Kidney glomerular epithelial cell (primary cell): ENCODE measurements around the gene CLDN2.
A peak's percentile ranks its signal among the peaks of the same experiment; 100 is the strongest.
"Not testable (repeated sequence)": the region's sequence is repeated elsewhere in the genome, so short reads cannot be mapped to it uniquely, and the experiment has no call there.

ENCODE experiments used
- DNase-seq: peaks from one replicate; lab custom pipeline; 2025; lab: John Stamatoyannopoulos, UW

CLDN2 gene, protein sequence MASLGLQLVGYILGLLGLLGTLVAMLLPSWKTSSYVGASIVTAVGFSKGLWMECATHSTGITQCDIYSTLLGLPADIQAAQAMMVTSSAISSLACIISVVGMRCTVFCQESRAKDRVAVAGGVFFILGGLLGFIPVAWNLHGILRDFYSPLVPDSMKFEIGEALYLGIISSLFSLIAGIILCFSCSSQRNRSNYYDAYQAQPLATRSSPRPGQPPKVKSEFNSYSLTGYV

DNA sequence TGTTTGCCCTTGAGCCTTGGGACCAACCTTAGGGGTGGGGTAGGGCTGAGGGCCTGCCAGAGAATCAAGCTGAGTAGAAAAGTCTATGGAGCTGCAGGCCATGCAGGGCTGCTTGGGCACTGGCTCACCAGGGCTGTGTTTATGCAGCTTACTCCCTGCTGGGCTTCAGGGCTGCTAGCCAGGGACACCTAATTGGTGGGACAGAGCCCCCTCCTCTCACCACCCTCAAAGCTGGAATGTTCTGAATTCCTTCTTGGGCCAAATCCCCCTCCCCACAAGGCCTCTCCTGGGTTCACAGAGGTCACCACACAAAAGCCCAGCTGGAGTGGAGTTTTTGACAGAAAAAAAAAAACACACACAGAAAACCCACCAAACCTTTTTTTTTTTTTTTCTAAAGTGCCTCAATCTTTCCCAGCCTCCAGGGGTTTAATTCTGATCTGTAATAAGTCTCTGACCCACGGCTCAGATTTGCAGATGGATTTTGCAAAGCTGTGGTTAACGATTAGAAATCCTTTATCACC is at the start of gene CLDN2:
Gene CLDN2 (plus strand): TSS at position 471 of the 521 bp plus-strand sequence. CDS start 7,827 bp downstream, outside the sequence.
- no peak for DNase-seq

DNA sequence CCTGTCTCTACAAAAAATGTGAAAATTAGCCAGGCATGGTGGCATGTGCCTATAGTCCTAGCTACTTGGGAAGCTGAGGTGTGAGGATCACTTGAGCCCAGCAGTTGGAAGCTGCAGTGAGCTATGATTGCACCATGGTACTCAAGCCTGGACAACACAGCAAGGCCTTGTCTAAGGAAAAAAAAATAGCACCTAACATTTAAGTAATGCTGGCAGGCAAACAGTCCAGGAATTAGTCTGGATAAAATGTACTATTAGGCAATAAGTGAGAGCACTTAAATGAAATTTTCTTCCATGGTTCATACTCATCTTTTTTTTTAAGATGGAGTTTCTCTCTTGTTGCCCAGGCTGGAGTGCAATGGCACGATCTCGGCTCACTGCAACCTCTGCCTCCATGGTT is 47.4 kb upstream of the CLDN2 start:
- DNase-seq: not testable (repeated sequence)

GRCh38 chrX:106874075-106874474 is 46.1 kb upstream of the CLDN2 start:
- DNase-seq: peak; percentile 21

GRCh38 chrX:106875151-106875550 is 45.1 kb upstream of the CLDN2 start:
- no peak for DNase-seq

DNA sequence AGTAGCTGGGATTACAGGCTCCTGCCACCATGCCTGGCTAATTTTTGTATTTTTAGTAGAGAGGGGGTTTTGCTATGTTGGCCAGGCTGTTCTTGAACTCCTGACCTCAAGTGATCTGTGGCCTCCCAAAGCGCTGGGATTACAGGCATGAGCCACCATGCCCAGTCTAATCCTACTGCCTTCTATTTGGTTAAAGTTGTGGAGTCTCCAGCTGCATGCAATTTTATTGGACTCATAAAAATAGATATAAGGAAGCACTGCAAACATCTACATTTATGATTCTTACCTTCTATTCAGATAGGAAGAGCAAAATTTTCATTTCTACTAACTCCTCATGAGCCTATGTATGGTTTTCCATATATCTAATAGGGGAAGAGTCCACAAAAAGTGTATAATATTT is 30.7 kb upstream of the CLDN2 start:
- no peak for DNase-seq

GRCh38 chrX:106891762-106892460 is 28.3 kb upstream of the CLDN2 start:
- no peak for DNase-seq

DNA sequence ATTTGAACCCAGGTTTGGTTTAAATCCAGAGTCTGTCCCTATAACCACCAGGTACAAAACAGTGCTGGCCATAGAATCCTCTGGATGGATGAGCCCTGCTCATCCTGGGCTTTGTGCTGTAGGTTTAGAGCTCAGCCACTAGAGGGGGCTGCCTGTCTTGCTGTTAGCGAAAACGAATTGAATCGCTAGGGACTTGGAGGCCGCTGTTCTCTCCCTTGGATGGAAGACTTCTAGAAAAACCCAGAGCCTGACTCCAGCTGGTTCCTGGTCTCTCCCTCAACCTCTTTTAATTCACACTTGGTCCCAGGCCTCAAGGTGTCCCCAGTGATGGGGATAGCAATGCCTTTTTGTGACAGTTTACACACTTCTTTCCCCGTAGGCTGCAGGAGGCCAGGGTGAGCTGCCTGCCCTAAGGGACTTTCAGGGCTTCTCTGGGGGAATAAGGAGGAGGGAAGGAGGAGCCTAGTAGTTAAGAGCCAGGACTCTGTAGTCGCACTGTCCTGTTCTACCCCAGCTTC is 25.8 kb upstream of the CLDN2 start:
- DNase-seq: peak; percentile 44

GRCh38 chrX:106894978-106895452 is 25.2 kb upstream of the CLDN2 start:
- peak; percentile 39 for DNase-seq

DNA sequence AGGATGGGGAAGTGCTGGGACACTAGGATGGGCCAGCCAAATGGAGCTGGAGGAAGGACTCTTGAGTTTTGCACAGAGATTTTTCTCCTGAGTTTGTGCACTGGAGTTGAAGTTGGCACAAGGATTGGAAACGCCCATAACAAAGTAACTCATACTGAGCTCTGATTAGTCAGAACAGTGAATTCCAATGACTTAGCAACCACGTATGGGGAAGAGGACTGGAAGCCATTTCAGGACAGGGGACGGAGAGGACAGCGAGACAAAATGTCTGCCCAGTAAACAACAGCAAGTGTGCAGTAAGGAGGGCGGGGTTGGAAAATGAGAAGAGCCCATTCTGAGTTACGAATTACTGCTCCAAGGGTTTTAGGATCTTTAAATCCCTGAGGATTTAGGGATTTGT is 22.9 kb upstream of the CLDN2 start:
- no peak for DNase-seq

DNA sequence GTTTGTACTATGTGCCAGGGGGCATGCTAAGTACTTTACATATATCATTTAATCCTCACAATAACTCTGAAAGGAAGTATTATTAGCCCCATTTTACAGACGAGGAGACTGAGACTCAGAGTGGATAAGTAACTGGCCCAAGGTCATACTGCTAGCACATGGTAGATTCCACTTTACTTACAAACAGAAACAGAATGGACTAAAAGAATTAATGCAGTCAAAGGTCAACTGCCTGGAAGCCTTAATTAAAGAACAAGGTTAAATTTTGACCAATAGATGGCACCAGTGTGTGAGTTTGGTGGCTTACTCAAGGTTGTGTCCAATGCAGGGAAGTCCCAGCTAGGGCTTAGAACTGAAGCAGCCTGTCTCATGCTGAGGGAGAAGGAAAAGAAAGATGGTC is 21.7 kb upstream of the CLDN2 start:
- DNase-seq: peak; percentile 55

DNA sequence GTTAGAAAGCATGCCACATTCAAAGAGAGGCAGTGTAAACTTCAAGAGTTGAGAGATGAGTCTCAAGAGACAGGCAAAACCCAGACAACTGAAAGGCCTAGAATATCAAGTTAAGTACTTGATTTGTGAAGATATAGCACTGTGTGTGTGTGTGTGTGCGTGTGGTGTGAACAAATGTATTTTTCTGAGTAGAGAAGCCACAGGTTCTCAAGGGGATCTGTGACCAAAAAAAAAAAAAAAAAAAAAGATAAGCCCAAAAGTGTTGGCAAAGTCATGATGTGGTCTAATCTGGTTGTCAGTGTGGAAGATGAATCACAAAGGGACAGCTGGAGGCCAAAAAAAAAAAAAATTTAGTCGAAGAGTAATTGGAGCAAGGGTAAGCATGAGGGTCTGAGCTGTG is 20.9 kb upstream of the CLDN2 start:
- no peak for DNase-seq

- DNase-seq: no peak
Observed at GRCh38 chrX:106899841-106900240, 20.4 kb upstream of the CLDN2 start.

- no peak for DNase-seq
Observed at GRCh38 chrX:106901341-106901740, 18.9 kb upstream of the CLDN2 start.

DNA sequence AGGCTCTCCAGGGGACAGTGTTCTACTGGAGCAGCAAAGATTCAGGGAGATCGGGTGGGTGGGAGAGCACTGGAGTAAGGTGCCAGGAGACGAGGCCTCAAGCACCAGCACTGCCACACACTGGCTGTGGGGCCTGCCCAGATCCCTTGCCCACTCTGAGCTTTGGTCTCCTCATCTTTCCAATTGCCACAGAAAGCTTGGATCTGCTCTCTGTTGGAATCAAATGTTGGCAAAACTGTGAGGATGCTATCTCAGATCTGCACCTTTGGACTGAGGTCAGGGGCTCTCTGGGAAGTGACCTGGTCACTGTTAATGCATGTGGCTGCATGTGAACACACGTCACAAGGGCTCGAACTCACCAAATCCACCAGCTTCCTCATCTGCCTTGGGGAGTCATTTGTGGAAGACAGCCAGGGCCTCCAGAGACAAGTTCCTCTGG is 18.4 kb upstream of the CLDN2 start:
- no peak for DNase-seq

DNA sequence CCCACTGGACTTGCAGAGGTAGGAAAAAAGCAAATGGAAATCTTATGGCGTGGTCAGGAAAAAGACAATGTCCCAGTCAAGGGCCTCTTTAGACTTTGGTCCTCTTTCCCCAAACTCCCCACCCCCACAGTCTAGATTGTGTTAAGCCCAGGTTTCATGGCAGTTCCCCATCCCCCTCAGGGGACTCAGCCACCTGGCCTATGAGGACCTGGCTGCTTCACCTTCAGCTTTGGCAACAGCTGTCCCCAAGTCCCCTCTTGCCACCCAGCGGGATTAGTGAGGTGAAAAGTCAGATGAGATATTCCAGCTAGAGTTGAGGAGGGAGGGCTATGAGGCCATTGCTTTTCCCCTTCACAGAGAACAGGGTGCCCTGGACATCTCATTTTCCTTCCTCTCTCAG is 17.5 kb upstream of the CLDN2 start:
- no peak for DNase-seq

DNA sequence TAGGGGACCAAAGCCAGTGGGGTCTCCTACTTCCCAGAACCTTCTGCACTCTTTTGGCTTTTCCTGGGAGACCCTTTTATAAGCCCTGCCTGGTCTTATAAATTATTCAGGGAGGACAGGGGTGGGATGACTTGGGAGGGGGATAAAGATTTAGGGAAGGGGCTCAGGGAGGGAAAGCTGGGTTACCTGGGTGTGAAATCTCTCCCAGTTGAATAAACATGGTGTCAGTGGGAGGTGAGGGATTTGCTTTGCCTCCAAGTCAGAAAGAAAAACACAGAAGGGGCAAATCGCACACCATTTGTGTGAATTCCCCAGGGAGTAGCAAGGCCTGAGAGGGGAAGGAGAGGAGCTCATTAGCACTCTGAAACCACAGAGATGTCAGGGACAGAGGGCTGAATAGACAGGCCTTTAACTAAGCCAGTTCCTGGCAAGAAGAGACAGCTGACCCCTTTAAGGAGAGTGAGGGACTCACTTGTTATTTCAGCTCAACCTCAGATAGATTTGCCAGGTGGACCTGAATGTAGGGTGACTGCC is 16.8 kb upstream of the CLDN2 start, which contains the start of gene RIPPLY1:
Gene RIPPLY1 (minus strand): TSS at position 51 of the 534 bp plus-strand sequence. CDS start 54 bp downstream, outside the sequence.
- DNase-seq: no peak

DNA sequence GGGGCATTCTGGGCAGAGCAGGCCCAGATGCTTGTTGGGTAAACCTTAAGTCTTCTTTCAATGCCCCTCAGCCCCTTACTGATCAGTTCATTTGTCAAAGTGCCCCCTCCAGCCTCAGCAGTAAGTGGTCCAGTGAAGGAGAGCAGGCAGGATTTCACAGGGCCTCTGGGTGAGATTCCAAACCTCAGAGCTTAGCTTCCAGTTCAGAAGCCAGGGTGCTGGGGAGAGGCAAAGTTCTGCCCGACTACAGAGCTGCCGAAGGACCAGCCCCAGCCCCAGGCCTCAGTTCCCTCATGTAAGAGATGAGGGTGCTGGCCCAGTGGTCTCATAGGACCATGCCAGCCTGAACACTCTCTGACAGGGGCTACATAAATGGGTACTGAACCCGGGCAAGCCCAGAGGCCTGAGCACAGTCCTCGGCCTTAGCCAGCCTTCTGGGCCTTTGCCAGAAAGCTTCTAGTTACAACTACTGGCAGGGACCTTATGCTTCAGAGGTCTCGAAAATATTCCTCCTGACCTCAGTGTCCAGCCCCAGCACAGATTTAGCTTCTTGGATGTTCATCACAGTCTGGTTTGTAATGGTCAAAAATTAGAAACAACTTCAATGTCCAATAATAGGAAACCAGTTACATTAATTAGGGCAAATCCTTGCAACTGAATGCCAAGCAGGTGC is 16.2 kb upstream of the CLDN2 start:
- no peak for DNase-seq

- no peak for DNase-seq
Observed at GRCh38 chrX:106905064-106905708, 15.0 kb upstream of the CLDN2 start.

DNA sequence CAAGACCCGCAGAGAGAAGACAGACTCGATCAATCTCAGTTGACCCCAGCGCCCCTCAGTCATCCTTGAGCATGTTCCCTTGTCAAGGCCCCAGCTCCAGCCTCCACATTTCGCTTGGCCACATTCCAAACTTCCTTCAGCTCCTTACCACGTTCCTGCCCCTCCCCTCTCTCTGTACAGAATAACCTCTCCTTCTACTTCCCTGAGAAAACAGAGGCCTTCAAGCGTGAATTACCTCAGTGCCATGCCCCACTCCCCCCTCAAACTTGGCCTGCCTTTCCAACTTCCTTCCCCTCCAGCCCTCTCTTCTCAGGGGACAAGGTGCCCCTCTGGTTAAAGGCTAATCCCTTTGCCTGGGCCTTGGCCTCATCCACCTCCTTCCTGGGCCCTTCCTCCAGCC is 13.8 kb upstream of the CLDN2 start:
- peak; percentile 15 for DNase-seq

GRCh38 chrX:106912864-106913263 is 7.3 kb upstream of the CLDN2 start:
- no peak for DNase-seq

DNA sequence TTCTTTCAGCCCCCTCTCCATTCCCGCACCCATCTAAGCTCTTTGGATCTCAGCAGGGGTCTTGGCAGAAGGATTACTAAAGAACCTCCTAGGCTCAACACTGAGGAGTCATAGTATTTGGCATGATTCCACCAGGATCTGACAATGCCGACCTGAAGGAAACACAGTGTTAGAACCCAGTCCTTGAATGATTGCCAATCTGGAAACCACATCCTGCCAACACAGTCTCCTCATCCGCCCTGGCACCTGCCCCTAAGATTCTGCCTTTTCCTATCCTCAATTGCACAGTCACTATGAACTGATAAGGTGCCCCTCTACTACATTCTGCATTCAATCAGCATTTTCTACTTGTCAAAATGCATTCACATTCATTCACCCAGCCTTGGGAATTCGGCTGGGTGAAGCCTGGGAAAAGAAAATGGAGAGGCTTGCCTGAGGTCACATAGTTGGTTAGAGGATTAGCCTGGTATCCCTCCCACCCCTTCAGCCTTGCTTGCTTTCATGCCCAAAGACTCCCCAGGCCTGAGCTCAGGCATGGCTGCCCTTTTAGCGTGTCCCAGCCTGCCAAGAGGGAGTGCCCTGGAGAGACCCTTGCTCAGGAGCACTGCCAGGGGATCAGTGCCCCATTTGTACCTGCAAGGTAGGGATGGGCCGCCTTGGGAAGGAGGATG is 2.2 kb upstream of the CLDN2 start:
- DNase-seq: peak; percentile 83
